NCI-H1105 treated with DMSO at 0.1 percent for 48 hours (cell line): ENCODE results near the gene BRD1.
"Not testable (repeated sequence)": the region's sequence is repeated elsewhere in the genome, so short reads cannot be mapped to it uniquely, and the experiment has no call there.

Experiments used
- DNase-seq: peaks from one replicate; lab custom pipeline; 2025; lab: John Stamatoyannopoulos, UW

Gene BRD1

GRCh38 chr22:49852898-49853894 is 25.5 kb upstream of the BRD1 start, which contains the start of gene ZBED4:
TSS of gene ZBED4 (plus strand) at chr22:49853844. CDS start at chr22:49883663, 29,819 bp downstream.
- peak; percentile 90 for DNase-seq

GRCh38 chr22:49852568-49852897 is 24.9 kb upstream of the BRD1 start:
- not testable (repeated sequence) for DNase-seq

GRCh38 chr22:49850959-49851802 is 23.5 kb upstream of the BRD1 start:
- DNase-seq: no peak

- no peak for DNase-seq
Observed at GRCh38 chr22:49850021-49850911, 22.6 kb upstream of the BRD1 start.

- no peak for DNase-seq
Observed at GRCh38 chr22:49849161-49850020, 21.7 kb upstream of the BRD1 start.

- DNase-seq: no peak
Observed at GRCh38 chr22:49848690-49849160, 21.1 kb upstream of the BRD1 start.

- DNase-seq: no peak
Observed at GRCh38 chr22:49847751-49848689, 20.3 kb upstream of the BRD1 start.

- no peak for DNase-seq
Observed at GRCh38 chr22:49845666-49846459, 18.2 kb upstream of the BRD1 start.

GRCh38 chr22:49845241-49845640 is 17.6 kb upstream of the BRD1 start:
- no peak for DNase-seq

- no peak for DNase-seq
Observed at GRCh38 chr22:49838771-49839717, 11.4 kb upstream of the BRD1 start.

- no peak for DNase-seq
Observed at GRCh38 chr22:49833340-49834007, 5.8 kb upstream of the BRD1 start.

GRCh38 chr22:49829044-49829853 is 1.6 kb upstream of the BRD1 start:
- DNase-seq: no peak

- DNase-seq: no peak
Observed at GRCh38 chr22:49828599-49828965, 909 bp upstream of the BRD1 start.

- DNase-seq: no peak
Observed at GRCh38 chr22:49827271-49827852, 311 bp downstream of the BRD1 start.

GRCh38 chr22:49826603-49827270 is 936 bp downstream of the BRD1 start:
- DNase-seq: no peak
